ENCODE measurements around the gene TNFRSF12A. TPM values are rescaled to one million over a fixed set of nuclear protein-coding genes. Genes with fewer than 3 reads are reported as not detected.

Gene TNFRSF12A, protein sequence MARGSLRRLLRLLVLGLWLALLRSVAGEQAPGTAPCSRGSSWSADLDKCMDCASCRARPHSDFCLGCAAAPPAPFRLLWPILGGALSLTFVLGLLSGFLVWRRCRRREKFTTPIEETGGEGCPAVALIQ
- 202 and 204 TPM in 2 replicates for total RNA-seq

DNA sequence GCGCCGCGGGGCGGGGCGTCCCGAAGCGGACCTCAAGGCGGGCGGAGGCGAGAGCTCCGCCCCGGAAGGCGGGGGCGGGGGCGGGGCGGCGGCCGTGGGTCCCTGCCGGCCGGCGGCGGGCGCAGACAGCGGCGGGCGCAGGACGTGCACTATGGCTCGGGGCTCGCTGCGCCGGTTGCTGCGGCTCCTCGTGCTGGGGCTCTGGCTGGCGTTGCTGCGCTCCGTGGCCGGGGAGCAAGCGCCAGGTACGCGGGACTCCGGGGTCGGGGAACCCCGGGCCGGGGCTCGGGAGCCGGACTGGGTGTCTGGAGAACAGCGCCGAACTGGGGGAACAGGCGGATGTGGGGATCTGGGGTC lies at the start of gene TNFRSF12A:
TNFRSF12A (plus strand) TSS at position 122 of the 357 bp plus-strand sequence; CDS start at position 152, 30 bp downstream.
- no peak for DNase-seq (ENCODE audit: extremely low read depth, low read depth, low spot score)

DNA sequence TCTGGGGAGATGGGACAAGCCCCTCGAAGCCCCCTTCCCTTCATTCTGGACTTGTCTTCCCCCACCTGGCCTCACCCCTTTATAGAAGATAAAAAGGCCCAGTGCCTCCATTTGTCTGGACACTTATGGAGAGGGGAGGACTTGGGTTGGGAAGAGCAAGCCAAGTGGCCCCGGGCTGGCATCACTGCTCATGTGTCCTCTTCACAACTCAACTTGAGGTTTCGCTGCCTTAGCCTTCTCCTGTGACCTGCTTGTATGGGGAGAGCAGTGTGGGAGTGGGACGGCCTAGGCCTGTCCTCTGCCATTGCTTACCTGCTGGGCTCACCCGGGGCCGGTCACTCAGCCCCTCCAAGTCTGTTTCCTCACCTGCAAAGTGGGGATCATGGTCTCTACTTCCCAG lies 49.6 kb upstream of the TNFRSF12A start:
- no peak for DNase-seq (ENCODE audit: extremely low read depth, low read depth, low spot score)

DNA sequence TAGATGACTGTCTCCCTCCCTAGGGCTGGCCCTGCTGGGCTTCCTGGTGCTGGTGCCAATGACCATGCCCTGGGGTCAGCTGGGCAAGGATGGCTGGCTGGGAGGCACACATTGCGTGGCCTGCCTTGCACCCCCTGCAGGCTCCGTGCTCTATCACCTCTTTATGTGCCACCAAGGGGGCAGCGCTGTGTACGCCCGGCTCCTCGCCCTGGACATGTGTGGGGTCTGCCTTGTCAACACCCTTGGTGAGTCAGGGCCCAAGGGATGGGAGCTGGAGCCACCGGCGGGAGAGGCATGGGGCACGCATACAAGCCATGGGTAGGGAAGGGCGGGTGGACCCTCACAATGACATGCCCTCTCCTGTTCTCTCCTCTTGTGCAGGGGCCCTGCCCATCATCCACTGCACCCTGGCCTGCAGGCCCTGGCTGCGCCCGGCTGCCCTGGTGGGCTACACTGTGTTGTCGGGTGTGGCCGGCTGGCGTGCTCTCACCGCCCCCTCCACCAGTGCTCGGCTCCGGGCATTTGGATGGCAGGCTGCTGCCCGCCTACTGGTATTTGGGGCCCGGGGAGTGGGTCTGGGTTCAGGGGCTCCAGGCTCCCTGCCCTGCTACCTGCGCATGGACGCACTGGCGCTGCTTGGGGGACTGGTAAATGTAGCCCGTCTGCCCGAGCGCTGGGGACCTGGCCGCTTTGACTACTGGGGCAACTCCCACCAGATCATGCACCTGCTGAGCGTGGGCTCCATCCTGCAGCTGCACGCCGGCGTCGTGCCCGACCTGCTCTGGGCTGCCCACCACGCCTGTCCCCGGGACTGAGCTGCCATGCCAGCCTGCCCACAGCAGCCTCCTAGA lies 48.8 kb upstream of the TNFRSF12A start:
- no peak for DNase-seq (ENCODE audit: extremely low read depth, low read depth, low spot score)

DNA sequence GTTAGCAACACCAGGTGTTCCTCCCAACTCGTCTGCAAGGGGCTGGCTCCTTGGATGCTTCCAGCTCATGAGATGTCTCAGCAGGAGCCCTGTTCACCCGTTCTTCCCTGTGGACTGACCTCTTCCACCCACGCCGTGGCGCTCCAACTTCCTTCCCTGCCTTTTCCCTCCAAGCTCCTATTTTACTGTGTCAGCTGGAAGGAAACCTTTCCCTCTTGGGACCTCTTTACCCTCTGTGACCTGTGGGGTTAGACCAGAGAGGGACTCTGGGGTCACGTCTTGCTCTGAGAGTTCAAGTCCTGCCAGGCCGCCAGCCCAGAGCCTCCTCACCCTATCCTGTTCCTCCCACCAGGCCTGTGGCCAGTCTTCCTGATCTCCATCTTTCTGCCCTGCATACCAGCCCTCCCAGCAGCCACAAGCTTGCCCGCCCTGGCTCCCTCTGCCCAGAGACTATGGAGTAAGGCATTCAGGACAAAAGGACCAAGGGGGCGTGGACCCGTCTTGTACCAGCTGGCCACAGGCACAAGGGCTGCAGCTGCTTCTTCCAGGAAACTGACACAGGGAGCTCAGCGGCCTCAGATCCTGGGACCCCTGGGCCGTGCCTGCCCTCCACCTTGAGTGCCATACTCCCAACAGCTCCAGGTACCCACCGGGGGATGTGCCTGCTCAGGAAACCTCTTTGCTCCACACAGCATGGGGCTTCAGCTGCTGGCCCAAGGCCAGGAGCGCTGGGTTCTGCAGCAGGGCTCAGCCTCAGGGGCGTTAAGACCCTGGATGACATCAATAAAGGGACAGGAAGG lies 48.0 kb upstream of the TNFRSF12A start:
- no peak for DNase-seq (ENCODE audit: extremely low read depth, low read depth, low spot score)

DNA sequence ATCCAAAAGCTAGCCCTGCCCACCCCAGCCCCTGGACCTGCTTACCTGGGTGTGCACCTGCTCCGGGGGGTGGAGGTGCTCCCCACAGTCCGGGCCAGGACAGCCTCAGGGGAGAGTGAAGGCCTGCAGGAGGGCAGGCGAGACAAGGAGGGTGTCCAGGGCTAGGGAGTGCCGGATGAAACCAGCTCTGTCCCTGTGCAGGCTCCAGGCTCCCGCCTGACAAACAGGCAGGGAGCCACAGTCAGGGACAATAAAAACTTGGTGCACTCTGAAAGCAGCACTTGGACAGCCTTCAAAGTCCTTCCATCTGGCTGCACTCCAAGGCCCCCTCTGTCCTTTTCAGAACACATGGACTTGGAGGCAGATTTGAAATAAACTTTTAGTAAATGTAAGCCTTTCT lies 47.1 kb upstream of the TNFRSF12A start:
- DNase-seq (ENCODE audit: extremely low read depth, low read depth, low spot score): no peak

DNA sequence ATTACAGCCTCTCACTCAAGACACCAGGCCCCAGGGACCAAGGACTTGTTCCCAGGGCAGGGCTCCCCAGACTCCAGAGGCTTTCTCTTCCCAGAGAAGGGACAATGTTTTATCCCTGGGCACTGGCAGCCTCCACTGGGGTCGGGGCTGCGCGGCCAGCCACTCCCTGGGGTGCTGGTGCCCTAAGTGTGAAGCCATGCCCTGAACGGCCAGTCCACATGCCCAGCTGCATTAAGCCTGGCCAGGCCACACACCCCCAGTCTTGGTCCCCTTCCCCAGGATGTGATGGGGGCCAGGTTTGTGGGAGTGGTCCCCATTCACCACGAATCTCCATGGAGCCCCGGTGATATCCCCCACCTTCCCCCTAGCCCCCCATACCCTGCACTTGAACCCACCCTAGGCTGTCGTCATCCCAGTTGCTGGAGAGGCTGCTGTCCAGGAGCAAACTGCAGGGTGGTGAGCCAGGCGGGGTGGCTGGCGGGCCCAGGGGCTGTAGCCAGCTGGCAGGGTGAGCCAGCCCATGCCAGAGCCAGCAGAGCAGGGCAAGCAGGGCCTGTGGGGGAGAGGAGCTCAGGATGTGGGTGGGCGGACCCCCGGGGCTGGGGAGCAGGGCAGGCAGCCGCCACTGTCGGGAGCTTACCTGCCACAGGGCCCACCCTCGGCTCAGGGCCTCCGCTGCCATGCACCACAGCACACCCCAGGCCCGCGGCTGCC lies 46.4 kb upstream of the TNFRSF12A start:
- DNase-seq (ENCODE audit: extremely low read depth, low read depth, low spot score): no peak

DNA sequence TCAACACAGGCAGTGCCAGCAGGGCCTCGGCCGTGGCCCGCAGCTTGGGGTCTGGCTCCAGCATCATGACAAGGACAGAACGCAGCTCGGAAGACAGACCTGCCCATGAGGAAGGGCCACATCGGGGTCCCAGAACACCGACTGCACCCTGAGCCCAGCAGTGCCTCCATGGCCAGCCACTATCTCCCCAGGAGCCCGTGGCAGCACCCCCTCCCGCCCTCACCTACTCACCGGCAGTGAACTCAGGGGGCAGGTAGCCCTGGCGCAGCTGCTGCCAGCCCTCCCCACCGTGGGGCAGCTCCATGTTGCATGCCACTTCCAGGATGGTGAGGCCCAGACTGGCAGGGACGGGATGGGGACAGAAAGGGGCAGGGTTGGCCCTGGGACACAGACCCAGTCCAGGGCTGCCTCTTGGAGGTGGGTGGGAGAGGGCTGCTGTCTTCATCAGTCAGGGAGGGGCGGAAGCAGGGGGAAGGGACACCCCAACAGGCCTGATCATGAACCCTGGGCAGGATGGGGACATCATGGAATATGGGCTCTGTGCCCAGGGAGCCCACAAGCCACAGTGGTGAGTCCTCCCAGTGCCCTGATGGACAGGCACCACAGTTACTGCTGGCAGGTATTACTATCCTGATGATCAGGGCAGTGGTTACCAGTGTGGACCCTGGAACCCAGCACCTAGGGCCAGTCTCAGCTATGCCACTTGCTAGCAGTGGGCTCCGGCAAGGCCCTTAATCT lies 45.7 kb upstream of the TNFRSF12A start:
- no peak for DNase-seq (ENCODE audit: extremely low read depth, low read depth, low spot score)

DNA sequence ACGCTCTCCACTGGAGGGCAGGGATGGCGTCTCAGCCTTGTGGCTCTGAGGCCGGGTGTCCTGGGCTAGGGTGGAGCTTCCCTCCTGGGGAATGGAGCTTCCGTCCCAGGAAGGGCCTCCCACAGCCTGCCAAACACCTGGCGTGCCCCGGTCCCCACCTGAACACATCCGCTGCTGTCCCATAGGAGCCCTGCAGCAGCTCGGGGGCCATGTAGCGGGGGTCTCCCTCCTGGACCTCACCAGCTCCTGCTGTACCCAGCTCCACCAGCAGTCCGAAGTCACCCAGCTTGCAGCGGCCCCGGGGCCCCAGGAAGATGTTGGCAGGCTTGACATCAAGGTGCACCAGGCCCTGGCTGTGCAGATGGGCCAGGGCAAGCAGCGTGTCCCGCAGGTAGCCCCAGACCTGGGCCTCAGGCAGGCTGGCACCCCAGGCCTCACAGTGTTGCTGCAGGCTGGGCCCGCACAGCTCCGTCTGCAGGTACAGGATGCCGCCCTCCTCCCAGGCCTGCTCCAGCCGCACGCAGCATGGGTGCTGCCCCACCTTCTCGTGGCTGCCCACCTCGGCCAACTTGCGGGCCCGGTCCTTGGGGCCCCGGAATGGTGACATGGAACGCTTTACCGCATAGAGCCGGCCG lies 44.9 kb upstream of the TNFRSF12A start:
- no peak for DNase-seq (ENCODE audit: extremely low read depth, low read depth, low spot score)

DNA sequence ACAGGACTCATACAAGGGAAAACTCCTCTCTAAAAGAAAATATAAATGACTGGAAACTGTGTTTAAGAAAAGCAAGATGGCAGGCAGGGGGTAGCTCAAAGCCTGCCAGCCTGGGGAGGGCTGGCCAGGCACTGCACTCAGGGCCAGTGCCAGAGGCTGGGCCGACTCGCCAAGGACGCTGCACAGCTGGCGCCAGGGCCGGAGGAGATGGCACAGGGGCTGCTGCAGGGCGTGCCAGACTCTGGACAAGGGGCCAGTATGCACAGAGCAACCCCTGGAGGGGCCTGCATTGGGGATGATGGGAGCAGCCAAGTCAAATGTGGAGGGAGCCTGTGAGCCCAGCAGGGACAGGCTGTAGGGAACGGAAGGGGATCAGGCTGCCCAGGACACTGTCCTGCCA lies 44.0 kb upstream of the TNFRSF12A start:
- DNase-seq (ENCODE audit: extremely low read depth, low read depth, low spot score): no peak

DNA sequence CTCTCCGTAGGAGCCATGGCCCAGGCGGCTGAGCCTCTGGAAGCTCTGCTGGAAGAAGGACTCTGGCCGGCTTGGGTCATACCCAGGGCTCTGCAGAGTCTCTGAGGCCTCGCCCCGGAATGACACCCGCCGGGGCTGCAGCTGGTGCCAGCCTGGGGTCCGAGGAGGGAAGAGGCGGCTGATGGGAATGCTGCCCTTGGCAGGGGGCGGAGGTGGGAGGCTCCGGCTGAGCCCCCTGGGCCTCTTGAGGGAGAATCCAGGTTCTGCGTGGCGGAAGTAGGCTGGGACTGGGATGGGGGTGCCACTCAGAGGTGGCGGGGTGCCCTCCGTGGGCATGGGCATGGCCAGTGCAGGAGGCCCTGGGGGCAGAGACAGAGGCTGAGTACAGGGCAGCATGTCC lies 43.5 kb upstream of the TNFRSF12A start:
- DNase-seq (ENCODE audit: extremely low read depth, low read depth, low spot score): no peak

DNA sequence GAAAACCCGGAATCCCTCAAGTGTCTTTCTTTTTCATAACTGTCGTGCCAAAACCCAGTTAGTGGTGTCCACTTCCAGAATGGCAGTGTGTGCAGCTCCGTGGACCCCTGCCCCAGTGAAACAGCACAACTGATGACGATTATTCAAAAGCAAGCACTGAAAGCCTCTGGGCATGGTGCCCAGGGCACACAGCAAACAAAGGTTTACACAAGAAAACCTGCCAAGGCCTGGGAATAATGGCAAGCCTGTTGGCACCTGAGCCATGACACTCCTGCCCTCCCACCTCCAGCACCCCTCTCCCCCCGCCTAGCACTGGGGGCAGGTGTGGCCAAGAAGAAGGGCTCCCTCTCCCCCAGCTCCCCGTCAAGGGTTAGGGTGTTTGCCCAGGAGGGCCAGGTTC lies 42.7 kb upstream of the TNFRSF12A start:
- DNase-seq (ENCODE audit: extremely low read depth, low read depth, low spot score): no peak

DNA sequence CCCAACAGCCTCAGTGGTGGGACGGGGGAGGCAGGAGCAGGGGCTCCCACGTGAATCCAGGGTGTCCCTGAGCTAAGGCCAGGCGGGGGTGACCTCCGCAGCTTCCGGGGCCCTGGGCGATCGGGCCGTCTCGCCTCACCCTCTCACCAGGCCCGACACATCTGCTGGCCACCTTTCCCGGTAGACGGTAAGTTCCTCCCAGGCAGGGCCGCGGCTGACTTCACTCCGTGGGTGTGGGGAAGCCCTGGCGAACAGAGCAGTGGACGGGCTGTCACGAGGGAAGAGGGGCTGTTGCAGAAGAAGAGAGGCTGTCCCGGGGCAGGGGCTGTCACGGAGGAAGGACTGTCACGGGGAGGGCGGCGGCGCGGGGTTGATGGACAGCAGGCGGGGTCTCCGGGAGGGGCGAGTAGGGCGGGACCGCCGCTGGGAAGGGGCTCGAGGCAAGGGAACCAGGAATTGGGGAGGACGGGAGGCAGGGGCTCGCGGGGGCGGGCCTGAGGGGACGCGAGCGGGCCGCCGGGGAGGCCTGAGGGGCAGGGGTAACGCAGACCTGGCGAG lies 40.4 kb upstream of the TNFRSF12A start:
- no peak for DNase-seq (ENCODE audit: extremely low read depth, low read depth, low spot score)

DNA sequence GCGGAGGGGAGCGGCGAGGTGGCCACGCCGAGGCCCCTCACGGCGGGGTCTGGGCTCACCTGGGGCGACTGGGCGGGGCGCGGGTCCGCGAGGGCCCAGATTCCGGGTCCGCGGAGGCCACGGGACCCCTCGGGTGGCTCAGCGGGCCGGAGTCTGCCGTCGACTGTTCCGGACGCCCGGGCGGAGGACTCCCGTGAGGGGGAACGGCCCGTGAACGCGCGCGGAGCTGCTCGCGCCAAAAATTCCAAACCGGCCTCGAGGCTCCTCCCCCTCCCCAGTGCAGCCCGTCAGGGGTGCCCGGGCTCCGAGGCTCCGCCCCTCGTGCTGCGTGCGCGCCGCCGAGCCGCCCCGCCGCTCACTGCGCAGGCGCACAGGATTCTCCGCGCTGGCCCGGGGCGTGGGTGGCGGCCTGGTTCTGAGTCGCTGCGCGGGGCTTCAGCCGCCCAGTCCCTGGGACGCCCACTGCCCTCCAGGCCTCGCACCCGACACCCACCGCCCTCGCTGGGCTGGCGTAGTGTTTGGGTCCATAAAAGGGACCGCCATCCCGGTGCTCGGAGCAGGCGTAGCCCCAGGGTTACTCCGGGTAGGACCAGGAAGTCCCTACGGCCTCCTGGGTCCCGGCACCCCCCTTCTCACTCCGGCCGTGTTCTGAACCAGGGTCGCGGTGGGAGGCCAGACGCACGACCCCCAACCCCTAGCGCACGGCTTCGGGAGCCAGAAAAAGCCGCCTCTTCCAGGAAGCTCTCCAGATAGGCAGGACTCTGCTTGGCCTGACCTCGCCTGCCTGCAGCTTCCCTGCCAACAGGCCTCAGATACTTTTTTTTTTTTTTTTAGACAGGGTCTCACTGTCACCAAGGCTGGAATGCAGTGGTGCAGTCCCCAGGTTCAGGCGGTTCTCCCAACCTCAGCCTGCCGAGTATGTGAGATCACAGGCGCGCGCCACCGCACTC lies 39.7 kb upstream of the TNFRSF12A start, which contains the start of gene PKMYT1:
PKMYT1 (minus strand) TSS at position 220 of the 950 bp plus-strand sequence. CDS start 789 bp downstream, outside the sequence.
- no peak for DNase-seq (ENCODE audit: extremely low read depth, low read depth, low spot score)

DNA sequence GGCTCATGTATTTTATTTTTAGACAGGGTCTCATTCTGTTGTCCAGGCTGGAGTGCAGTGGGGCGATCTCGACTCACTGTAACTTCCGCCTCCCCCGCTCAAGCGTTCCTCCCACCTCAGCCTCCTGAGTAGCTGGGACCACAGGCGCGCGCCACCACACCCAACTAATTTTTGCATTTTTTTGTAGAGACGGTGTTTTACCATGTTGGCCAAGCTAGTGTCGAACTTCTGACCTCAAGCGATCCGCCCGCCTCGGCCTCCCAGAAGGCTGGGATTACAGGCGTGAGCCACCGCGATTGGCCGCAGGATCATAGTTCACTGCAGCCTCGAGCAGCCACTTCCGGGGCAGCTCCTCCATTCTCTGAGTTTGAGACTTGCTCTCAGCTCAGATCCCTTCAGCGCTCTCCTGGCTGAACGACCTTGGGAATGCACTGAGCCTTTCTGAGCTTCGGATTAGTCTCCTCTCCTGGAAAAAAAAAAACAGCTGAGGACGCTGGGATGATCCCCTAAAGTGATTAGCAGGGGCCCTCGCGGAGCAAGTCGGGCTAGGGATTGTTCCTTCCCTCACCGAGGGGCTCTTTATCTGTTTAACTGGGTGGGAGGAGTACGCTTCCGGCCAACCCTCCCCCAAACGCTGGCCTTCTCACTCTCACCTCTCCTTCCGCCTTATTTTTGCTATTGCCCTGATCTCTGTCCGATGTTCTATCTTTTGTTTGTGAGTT lies 38.8 kb upstream of the TNFRSF12A start:
- no peak for DNase-seq (ENCODE audit: extremely low read depth, low read depth, low spot score)

DNA sequence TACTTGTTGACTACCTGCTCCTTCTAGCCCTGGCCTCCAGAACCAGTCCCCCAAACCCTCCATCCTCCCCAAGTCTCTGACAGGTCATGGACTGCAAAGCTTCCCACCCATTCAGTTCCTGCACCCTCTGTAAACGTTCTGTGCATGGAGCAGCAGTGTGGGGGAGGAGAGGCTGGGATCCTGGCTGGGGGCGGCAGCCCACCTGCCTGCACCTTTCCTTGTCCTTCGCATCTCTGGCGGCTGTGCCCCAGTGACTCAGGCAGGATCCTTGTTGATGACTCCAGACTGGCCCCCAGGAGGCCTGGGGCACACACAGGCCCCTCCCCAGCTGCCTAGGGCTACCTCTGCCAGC lies 38.3 kb upstream of the TNFRSF12A start:
- no peak for DNase-seq (ENCODE audit: extremely low read depth, low read depth, low spot score)

DNA sequence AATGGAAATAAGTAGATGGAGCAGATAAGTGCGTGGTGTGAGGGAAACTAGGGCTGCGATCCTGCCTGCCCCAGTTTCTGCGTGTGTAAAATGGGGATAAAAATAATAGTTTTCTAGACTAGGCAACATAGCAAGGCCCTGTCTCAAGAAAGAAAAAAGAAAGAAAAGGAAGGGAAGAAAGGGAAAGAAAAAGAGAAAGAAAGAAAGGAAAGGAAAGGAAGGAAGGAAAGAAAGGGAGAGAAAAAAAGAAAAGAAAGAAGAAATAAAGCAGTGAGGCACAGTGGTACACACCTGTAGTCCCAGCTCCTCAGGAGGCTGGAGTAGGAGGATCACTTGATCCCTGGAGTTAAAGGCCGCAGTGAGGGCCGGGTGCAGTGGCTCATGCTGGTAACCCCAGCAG lies 37.8 kb upstream of the TNFRSF12A start:
- DNase-seq (ENCODE audit: extremely low read depth, low read depth, low spot score): no peak

DNA sequence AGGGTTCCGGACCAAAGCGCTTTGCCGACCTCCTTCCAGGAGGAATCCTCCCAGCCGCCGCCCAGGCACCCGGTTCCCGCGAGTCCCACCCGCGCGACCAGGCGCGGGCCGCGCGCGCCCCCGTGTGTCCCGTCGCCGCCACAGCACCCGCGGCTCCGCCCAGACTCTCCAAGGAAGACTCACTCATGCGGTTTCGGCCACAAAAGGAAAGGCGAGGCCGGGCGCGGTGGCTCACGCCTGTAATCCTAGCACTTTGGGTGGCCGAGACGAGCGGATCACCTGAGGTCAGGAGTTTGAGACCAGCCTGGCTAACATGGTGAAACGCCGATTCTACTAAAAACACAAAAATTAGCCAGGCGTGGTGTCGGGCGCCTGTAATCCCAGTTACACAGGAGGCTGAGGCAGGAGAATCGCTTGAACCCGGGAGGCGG lies 36.4 kb upstream of the TNFRSF12A start:
- no peak for DNase-seq (ENCODE audit: extremely low read depth, low read depth, low spot score)

DNA sequence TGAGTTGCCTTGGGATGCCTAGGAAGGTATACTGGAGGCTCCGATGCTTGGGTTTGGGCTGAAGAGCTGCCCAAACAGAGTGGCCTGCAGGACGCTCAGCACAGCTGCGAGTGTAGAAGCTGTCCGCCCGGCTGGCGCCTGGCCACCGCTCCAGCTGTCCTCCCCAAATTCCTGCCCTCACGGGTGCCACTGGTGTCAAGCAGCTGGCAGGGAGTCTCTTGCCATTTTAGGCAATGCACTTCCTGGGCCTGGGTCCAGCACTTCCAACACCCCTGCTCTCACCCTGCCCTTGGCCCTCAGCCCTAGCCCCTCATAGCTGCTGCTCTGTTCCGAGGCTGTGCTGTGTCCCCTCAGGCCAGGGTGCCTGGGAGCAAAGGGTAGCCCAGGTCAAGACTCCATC lies 34.7 kb upstream of the TNFRSF12A start:
- no peak for DNase-seq (ENCODE audit: extremely low read depth, low read depth, low spot score)

All from glomerular endothelial cell (primary cell).